HCT116 (cell line): Measurements from ENCODE around the gene RAB42. TPM values are rescaled to one million over a fixed set of nuclear protein-coding genes. Genes with fewer than 3 reads are reported as not detected.
"Not testable (repeated sequence)": the region's sequence is repeated elsewhere in the genome, so short reads cannot be mapped to it uniquely, and the experiment has no call there.

Source experiments
- ATAC-seq: fragments of 200-7000 bp; cut with Tn5 transposase; 2 replicates; pipeline ENCODE4 v1.9.1; 2020; ENCODE audit warnings: mild to moderate bottlenecking, moderate library complexity
- BruUV-seq: library from RNA; stranded (reverse); fragments of 400-500 nt; replicated peaks from 2 replicates; lab custom pipeline; 2021; lab: Mats Ljungman, UMichigan
- CTCF ChIA-PET: fragments of 300-600 bp; sonication (Branson Sonifier 250); formaldehyde crosslinking; loops from one replicate; lab custom pipeline; 2021; ENCODE audit warnings: antibody characterized with exemption; lab: Charles Lee
- POLR2A ChIA-PET: fragments of 300-600, 350-600 bp; sonication (Branson Sonifier 250); formaldehyde crosslinking; loops from one replicate; lab custom pipeline; 2021; ENCODE audit warnings: antibody characterized with exemption; lab: Charles Lee
- RAD21 ChIA-PET, 2 experiments: fragments of 300-600 bp; sonication (Branson Sonifier 250); formaldehyde crosslinking; loops; one replicate each; lab custom pipeline; 2023; ENCODE audit warnings: low total read pairs in 2 of 2; ENCODE audit not compliant: uncharacterized antibody in 2 of 2, unreplicated experiment in 2 of 2, low non-redundant PET in 1 of 2; lab: Charles Lee
- DNase-seq: peaks from one replicate; pipeline ENCODE4 v3.0.0-alpha.2; 2010; ENCODE audit warnings: low read depth, low spot score
- H2AFZ ChIP-seq: fragments of 200-600 bp; shearing (Covaris generic), sonication (generic); 2 replicates; pipeline ENCODE4 v1.6.1; 2017; ENCODE audit warnings: low read depth, mixed run types, mixed read lengths, antibody characterized with exemption, low read length; ENCODE audit not compliant: poor library complexity, severe bottlenecking
- H3K27ac ChIP-seq: 2 replicates; pipeline ENCODE4 v1.5.1; 2012; ENCODE audit warnings: low read depth, low read length
- H3K27me3 ChIP-seq: fragments of 200-600 bp; sonication (generic); 2 replicates; pipeline ENCODE4 v1.6.1; 2016; ENCODE audit warnings: mixed run types, low read length, mixed read lengths; ENCODE audit not compliant: insufficient read depth
- H3K36me3 ChIP-seq, 2 experiments: fragments of 200-500 bp in 1 of 2; fragments of 200-600 bp in 1 of 2; sonication (Bioruptor generic) in 1 of 2; sonication (generic) in 1 of 2; 2 replicates each; pipeline versions ENCODE4 v1.5.1 to v1.6.1; 2014 to 2016; ENCODE audit warnings: low read length in 2 of 2, inconsistent platforms in 1 of 2, mixed read lengths in 1 of 2, mixed run types in 1 of 2; ENCODE audit not compliant: insufficient read depth in 2 of 2, control insufficient read depth in 1 of 2
- H3K4me1 ChIP-seq, 2 experiments: fragments of 200-600 bp in 1 of 2; sonication (generic) in 1 of 2; 2 replicates each; pipeline versions ENCODE4 v1.5.1 to v1.6.1; 2012 to 2017; ENCODE audit warnings: low read length in 2 of 2, inconsistent platforms in 1 of 2, mild to moderate bottlenecking in 1 of 2, mixed read lengths in 1 of 2, mixed run types in 1 of 2, moderate library complexity in 1 of 2; ENCODE audit not compliant: insufficient read depth in 2 of 2, control insufficient read depth in 1 of 2
- H3K4me2 ChIP-seq: fragments of 200-600 bp; sonication (generic); 2 replicates; pipeline ENCODE4 v1.6.1; 2017; ENCODE audit warnings: mixed run types, low read length, mixed read lengths
- H3K4me3 ChIP-seq, 2 experiments: fragments of 200-600 bp in 1 of 2; sonication (generic) in 1 of 2; replicated peaks in 1 of 2; 2 replicates each; pipeline ENCODE4 v1.5.1; 2011 to 2016; ENCODE audit warnings: low read length in 2 of 2, control low read depth in 1 of 2, low read depth in 1 of 2, mild to moderate bottlenecking in 1 of 2, mixed read lengths in 1 of 2, mixed run types in 1 of 2
- H3K79me2 ChIP-seq: fragments of 200-600 bp; sonication (generic); 2 replicates; pipeline ENCODE4 v1.6.1; 2017; ENCODE audit warnings: mild to moderate bottlenecking, mixed run types, low read length, moderate library complexity, mixed read lengths; ENCODE audit not compliant: insufficient read depth
- H3K9ac ChIP-seq: fragments of 200-600 bp; sonication (generic); 2 replicates; pipeline ENCODE4 v1.6.1; 2016; ENCODE audit warnings: low read length, mixed read lengths
- H3K9me2 ChIP-seq: fragments of 200-600 bp; sonication (generic), shearing (Covaris generic); 2 replicates; pipeline ENCODE4 v1.6.1; 2017; ENCODE audit warnings: mixed run types, mild to moderate bottlenecking, moderate library complexity; ENCODE audit not compliant: insufficient read depth
- H3K9me3 ChIP-seq, 2 experiments: fragments of 200-500 bp in 1 of 2; fragments of 200-600 bp in 1 of 2; sonication (Bioruptor generic) in 1 of 2; sonication (generic) in 1 of 2; 2 replicates each; pipeline ENCODE4 v1.6.1; 2014 to 2017; ENCODE audit warnings: low read length in 2 of 2, mixed read lengths in 2 of 2, inconsistent platforms in 1 of 2, low read depth in 1 of 2, mild to moderate bottlenecking in 1 of 2, mixed run types in 1 of 2, moderate library complexity in 1 of 2; ENCODE audit not compliant: control insufficient read depth in 1 of 2, insufficient read depth in 1 of 2
- H4K20me1 ChIP-seq: fragments of 200-600 bp; sonication (generic), shearing (Covaris generic); 2 replicates; pipeline ENCODE4 v1.6.1; 2017; ENCODE audit warnings: mixed run types, mild to moderate bottlenecking, moderate library complexity; ENCODE audit not compliant: insufficient read depth
- CTCF ChIP-seq, 3 experiments: fragments of 200-600 bp in 1 of 3; sonication (generic) in 1 of 3; IDR thresholded peaks in 2 of 3; conservative IDR thresholded peaks in 1 of 3; 2 replicates each; pipeline ENCODE4 v1.5.1; 2012 to 2017; ENCODE audit warnings: low read depth in 2 of 3, low read length in 2 of 3, antibody characterized with exemption in 1 of 3, borderline replicate concordance in 1 of 3, control low read depth in 1 of 3, mild to moderate bottlenecking in 1 of 3, mixed read lengths in 1 of 3, mixed run types in 1 of 3, moderate library complexity in 1 of 3; ENCODE audit not compliant: insufficient read depth in 1 of 3
- EGR1 ChIP-seq: IDR thresholded peaks from 2 replicates; pipeline ENCODE4 v1.6.1; 2012; ENCODE audit warnings: low read depth
- ELF1 ChIP-seq: IDR thresholded peaks from 2 replicates; pipeline ENCODE4 v1.6.1; 2012; ENCODE audit warnings: low read depth, borderline replicate concordance
- JUND ChIP-seq: IDR thresholded peaks from 2 replicates; pipeline ENCODE4 v1.6.1; 2012
- POLR2AphosphoS5 ChIP-seq: IDR thresholded peaks from 2 replicates; pipeline ENCODE4 v1.6.1; 2011; ENCODE audit warnings: mild to moderate bottlenecking, low read depth, low read length, moderate library complexity
- SP1 ChIP-seq: IDR thresholded peaks from 2 replicates; pipeline ENCODE4 v1.6.1; 2012; ENCODE audit warnings: low read depth
- ZBTB33 ChIP-seq: IDR thresholded peaks from 2 replicates; pipeline ENCODE4 v1.6.1; 2011; ENCODE audit warnings: mild to moderate bottlenecking, low read length, moderate library complexity; ENCODE audit not compliant: insufficient replicate concordance; ENCODE audit errors: extremely low read depth
- ZFX ChIP-seq: fragments of 450-650 bp; IDR thresholded peaks from 2 replicates; pipeline ENCODE4 v1.6.1; 2017
- intact Hi-C: fragments of 100-400 bp; cut with micrococcal nuclease; formaldehyde crosslinking; loops from 2 replicates; pipeline ENCODE4 v1.10.0; 2022
- total RNA-seq: library from RNA; stranded (reverse); gene quantifications from one replicate; pipeline ENCODE4 v1.2.1, GENCODE V29; 2021; ENCODE audit not compliant: unreplicated experiment

RAB42 gene
- total RNA-seq, 1 experiment from 2014 or later = not detected

DNA sequence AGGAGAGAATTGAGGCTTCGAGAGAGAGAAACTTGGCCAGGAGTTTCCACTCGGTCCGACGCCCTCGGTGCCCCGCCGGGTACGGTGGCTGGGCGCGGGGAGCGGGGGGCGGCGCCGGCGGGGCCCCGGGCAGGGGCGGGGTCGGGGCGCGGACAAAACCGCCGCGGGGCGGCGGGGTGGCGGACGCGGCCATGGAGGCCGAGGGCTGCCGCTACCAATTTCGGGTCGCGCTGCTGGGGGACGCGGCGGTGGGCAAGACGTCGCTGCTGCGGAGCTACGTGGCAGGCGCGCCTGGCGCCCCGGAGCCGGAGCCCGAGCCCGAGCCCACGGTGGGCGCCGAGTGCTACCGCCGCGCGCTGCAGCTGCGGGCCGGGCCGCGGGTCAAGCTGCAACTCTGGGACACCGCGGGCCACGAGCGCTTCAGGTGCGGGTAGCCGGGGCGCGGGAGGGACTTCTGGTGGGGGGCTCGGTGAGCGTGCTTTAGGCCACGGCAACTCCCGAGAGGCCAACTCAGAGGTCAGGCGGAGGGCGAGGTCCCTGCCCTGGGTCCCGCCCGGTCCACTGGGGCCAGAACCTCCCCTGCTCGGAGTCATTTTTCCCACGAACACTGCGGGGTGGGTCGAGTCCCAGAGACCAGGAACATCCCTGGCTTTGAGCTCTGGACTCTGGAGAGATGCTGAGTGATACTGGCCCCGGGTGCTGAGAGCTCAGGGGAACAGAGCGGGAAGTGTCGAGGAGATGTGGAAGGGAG lies 431 bp downstream of the RAB42 start:
- no peaks in the 10 kb centered on the region for H3K9me3 ChIP-seq
- ChIA-PET CTCF (no interaction called here), POLR2A (no interaction called here)
- DNase-seq = no peak
- no peaks in the 10 kb centered on the region for H3K9me2 ChIP-seq
- intact Hi-C loops = no loop called here
- no peak overlapping the region for H3K4me2 ChIP-seq
- no peak overlapping the region for H2AFZ ChIP-seq
- no TSS peak for BruUV-seq
- no peaks in the 10 kb centered on the region for H3K27me3 ChIP-seq
- ATAC-seq = no peak
- H3K9ac ChIP-seq = no peak overlapping the region
- H3K4me3 ChIP-seq = no peak overlapping the region
- no peaks in the 10 kb centered on the region for H3K36me3 ChIP-seq
- TF ChIP-seq ZFX = no peak
- TF ChIP-seq CTCF (IDR thresholded peaks at IDR 0.05 in 2 of 3, conservative IDR thresholded peaks at IDR 0.05 in 1 of 3; ENCODE audit: borderline replicate concordance in 1 of 3, insufficient read depth in 1 of 3, low read depth in 2 of 3, low read length in 2 of 3) = no peak
- TF ChIP-seq ZBTB33 = no peak
- no peak for TF ChIP-seq EGR1
- TF ChIP-seq JUND = no peak
- no peak for TF ChIP-seq ELF1
- TF ChIP-seq SP1 = no peak
- TF ChIP-seq POLR2AphosphoS5 = no peak
- TF ChIP-seq, all 23 proteins: peak for 0
- no peaks in the 10 kb centered on the region; a peak in 1 of 4 replicates for H3K4me1 ChIP-seq
- no peak overlapping the region for H3K27ac ChIP-seq
- H3K79me2 ChIP-seq = no peaks in the 10 kb centered on the region
- H4K20me1 ChIP-seq = no peaks in the 10 kb centered on the region
- RAD21 ChIA-PET = no interaction called here

DNA sequence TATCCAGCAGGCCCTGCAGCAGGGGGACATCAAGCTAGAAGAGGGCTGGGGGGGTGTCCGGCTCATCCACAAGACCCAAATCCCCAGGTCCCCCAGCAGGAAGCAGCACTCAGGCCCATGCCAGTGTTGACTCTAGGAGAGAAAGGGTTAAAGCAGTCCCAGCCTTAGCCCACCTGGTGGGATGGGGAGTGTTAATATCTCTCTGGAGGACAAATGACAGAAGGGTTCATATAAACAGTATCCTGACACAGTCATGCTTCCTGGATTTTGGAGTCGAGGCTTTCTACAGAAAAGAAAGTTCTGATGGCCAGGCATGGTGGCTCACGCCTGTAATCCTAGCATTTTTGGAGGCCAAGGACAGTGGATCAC lies 1.9 kb downstream of the RAB42 start:
- H2AFZ ChIP-seq, POLR2A ChIA-PET, ATAC-seq, H3K9ac ChIP-seq, H3K9me2 ChIP-seq, H3K27me3 ChIP-seq, H3K4me1 ChIP-seq, intact Hi-C loops, H3K27ac ChIP-seq, H3K4me2 ChIP-seq, H3K9me3 ChIP-seq, H3K4me3 ChIP-seq, CTCF ChIA-PET, H3K36me3 ChIP-seq, BruUV-seq, H3K79me2 ChIP-seq, DNase-seq, RAD21 ChIA-PET, H4K20me1 ChIP-seq: not testable (repeated sequence)
